GM18861 (cell line): Measurements from ENCODE around the gene PLP2.

Experiments
- ATAC-seq: cut with Tn5 transposase; IDR thresholded peaks from one replicate; pipeline ENCODE4 v1.9.1; 2021; ENCODE audit not compliant: unreplicated experiment

The PLP2 gene

DNA sequence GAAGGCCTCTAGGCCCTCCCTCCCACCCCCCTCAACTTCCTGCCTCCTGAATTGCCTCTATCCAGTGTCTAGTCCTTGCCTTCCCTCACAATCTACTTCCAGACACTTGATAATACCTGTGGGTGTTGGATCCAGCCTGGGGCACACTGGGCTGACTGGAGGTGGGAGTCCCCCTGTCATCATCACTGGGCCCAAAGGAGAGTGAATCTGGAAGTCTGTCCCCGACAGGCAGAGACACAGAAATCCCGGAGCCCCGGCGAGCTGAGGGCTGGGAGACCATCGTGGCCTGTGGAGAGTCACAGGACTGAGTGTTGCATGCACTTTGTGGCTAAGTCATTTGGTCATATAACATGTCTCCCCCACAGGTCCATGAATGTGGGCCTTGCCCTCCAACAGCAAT is 36.7 kb downstream of the PLP2 start:
- ATAC-seq = no peak

DNA sequence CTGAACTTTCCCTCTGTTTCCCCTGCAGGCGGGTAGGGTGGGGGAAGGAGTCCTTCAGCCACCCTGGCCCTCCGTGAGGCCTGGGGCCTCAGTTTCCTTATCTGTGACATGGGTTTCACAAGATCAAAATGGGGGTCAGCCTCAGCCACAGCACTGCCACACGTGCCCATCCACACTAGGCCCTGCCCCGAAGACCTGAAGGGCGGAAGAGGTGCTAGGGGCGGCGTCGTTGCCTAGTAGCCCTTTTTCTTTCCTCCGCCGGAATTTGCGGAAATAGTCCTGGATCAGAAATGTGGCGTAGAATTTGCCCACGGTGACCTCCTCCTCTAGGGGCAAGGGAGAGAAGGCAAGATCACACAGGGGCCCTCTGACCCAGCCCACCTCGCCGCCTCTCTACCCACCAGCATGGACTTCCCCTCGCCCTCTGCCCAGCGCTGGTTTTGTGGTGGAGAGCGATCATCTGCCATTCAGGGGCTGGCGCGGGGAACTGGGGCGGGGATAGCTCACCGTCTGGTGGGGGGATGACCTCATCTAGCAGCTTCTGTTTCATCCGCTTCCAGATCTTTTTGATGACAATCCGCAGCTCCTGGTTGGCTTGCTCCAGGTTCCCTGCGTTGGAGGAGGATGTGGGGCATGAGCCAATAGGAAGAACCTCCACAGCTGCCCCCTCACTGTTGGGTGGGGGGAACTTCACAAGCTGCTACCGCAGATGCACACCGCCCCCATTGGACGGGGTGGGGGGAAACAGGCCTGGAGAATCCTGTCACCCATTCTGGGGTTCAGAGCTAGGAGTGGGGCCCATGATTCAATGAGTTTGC is 37.9 kb downstream of the PLP2 start:
- no peak for ATAC-seq

DNA sequence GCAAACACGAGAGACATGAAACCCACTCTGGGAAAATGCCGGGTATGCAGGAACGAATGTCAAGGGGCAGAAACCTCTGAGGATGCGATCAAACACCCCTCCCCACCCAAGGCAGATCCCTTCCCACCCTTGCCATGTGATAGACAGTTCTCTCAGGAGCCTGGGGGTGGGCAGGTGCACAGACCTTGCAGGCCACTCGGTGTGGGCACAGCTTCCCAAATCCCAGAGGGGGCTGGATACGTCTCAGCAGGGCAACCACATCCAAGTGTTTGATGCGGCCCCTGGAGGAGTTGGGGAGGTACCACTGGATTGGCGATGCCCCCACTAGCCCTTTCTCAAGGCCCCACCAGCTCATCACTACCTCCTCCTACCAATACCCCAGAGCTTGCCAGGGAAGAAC is 38.7 kb downstream of the PLP2 start:
- ATAC-seq = no peak

DNA sequence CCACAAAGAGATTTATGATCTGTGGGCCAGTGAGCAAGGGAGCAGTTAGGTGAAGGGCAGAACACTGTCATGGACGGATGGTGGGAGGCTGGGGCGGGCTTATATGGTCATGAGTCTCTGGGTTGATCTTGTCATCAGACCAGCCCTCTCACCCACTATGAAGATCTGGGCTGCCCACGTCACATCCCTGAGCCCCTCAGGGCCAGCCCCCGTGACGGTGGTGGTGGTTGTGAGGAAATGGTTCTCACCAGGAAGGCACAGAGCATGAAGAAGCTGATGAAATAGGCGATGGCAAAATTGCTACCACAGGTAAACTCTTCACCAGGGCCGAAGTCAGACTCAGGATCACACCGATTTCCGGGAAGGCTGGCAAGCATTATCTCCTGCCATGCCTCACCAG is 39.4 kb downstream of the PLP2 start:
- no peak for ATAC-seq

DNA sequence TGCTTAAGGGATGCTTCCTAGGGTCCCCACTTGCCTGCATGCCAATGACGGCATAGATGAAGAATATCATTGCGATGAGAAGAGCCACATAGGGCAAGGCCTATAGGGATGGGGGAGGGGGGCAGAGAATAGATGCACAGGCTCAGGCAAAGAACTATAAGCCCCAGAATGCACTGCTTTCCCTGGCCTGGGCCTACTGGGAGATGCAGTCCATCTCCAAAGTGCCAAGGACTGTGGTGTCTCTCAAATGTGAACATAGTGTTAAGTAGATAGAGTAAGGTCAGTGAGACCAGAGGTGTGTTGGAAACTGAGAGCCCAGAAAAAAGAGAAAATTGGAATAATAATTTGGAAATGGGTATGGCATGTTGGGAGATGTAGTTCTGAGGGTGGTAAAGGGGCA is 40.5 kb downstream of the PLP2 start:
- no peak for ATAC-seq

GRCh38 chrX:49212861-49213260 is 41.2 kb downstream of the PLP2 start:
- no peak for ATAC-seq

- ATAC-seq = no peak
Observed at GRCh38 chrX:49214416-49214815, 42.7 kb downstream of the PLP2 start.

DNA sequence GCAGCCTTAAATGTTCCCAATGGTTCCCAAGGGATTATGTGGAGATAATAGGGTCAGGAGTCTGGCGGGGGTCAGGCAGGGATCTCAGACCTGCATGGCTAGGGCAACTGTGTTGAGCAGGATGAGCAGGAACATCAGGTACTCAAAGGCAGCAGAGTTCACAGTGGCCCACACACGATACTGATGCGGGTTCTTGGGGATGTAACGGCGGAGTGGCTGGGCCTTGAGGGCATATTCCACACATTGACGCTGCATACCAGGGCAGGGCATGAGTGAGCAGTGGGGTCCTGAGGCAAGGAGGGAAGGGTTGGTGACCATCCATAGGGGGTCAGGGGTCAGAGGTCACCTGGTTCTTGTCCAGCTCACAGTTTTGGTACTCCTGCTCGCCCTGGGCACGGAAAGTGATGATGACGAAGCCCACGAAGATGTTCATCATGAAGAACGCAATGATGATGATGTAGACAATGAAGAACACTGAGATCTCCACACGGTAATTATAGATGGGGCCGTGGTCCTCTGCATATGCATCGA is 43.4 kb downstream of the PLP2 start:
- ATAC-seq = no peak

DNA sequence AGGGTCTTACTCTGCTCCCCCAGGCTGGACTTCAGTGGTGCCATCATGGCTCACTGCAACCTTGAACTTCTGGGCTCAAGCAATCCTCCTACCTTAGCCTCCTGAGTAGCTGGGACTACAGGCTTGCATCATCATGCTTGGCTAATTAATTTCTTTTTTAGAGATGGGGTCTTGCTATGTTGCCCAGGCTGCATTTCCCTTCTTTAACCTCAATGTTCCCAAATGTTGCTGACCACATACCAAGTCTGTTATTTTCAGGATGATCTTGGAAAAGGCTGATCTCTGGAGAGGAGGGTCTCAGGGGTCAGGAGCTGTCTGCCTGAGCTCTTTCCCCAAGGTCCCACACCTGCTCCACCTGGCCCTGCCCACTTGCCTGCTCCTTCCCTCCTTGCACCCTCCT is 48.4 kb downstream of the PLP2 start:
- ATAC-seq = no peak

- ATAC-seq = no peak
Observed at GRCh38 chrX:49221868-49222267, 50.2 kb downstream of the PLP2 start.
